ENCODE data around the gene DEPDC5.
"Not testable (repeated sequence)": the region's sequence is repeated elsewhere in the genome, so short reads cannot be mapped to it uniquely, and the experiment has no call there.

The DEPDC5 gene

DNA sequence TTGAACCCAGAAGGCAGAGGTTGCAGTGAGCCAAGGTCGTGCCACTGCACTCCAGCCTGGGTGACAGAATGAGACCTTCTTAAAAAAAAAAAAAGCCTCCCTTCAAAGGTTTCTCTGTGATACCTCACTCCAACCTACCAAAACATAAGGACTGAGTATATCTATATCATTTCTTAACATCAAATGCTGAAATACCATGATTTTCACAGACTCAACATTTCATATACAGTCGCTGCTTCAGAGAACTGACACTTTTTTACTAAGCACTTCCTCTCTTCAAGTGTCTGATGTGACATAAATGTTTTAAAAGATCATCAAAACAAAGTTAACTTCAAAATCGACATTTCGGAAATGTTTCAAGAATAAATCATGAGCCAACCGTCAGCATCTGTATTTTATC lies 15.9 kb upstream of the DEPDC5 start:
- in situ Hi-C loops (cut with MboI; ENCODE audit: low sequenced_read_pairs, unreplicated experiment): no loop called here
- TF ChIP-seq, protein P1, sequence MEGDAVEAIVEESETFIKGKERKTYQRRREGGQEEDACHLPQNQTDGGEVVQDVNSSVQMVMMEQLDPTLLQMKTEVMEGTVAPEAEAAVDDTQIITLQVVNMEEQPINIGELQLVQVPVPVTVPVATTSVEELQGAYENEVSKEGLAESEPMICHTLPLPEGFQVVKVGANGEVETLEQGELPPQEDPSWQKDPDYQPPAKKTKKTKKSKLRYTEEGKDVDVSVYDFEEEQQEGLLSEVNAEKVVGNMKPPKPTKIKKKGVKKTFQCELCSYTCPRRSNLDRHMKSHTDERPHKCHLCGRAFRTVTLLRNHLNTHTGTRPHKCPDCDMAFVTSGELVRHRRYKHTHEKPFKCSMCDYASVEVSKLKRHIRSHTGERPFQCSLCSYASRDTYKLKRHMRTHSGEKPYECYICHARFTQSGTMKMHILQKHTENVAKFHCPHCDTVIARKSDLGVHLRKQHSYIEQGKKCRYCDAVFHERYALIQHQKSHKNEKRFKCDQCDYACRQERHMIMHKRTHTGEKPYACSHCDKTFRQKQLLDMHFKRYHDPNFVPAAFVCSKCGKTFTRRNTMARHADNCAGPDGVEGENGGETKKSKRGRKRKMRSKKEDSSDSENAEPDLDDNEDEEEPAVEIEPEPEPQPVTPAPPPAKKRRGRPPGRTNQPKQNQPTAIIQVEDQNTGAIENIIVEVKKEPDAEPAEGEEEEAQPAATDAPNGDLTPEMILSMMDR (IDR thresholded peaks at IDR 0.05; ENCODE audit: borderline replicate concordance, control extremely low read depth, extremely low read depth, insufficient read depth, missing control alignments): no peak
- DNase-seq (ENCODE audit: low spot score): no peak

DNA sequence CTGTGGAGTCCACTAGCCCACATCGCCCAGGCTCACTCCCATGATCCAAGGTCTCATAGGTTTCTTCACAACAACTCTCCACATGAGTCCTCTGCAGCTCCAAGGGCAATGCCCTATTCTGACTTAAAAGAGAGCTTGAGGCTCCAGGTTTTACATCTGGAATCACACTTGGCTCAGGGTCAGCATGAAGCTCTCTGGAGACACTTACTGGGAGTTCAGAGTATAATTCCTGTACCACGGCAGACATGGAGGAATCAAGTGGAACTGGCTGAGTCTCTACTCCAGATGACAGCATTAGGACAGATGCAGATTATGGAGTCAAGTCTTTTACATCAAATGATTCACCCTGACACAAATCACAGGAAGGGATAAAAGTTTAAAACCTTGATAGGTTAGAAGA lies 15.3 kb upstream of the DEPDC5 start:
- TF ChIP-seq, protein P1 (IDR thresholded peaks at IDR 0.05; ENCODE audit: borderline replicate concordance, control extremely low read depth, extremely low read depth, insufficient read depth, missing control alignments): no peak
- no peak for DNase-seq (ENCODE audit: low spot score)
- in situ Hi-C loops (cut with MboI; ENCODE audit: low sequenced_read_pairs, unreplicated experiment): no loop called here

DNA sequence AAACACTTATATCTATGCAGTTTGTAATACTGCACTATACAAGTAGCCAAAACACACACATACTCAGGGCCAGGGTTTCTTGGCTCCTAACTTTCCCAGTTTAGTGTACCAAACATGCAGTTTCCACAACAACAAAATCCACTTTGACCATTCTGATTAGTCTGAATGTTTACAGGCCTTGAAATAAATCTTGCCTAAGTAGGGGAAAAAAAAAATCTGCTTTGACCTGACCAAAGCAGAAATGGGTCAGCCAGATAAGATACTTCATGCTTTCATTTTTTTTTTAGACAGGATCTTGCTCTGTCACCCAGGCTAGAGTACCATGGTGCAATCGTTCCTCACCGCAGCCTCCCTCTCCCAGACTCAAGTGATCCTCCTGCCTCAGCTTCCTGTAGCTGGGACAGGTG lies 14.0 kb upstream of the DEPDC5 start:
- DNase-seq (ENCODE audit: low spot score): no peak
- TF ChIP-seq, protein P1 (IDR thresholded peaks at IDR 0.05; ENCODE audit: borderline replicate concordance, control extremely low read depth, extremely low read depth, insufficient read depth, missing control alignments): no peak
- in situ Hi-C loops (cut with MboI; ENCODE audit: low sequenced_read_pairs, unreplicated experiment): no loop called here

DNA sequence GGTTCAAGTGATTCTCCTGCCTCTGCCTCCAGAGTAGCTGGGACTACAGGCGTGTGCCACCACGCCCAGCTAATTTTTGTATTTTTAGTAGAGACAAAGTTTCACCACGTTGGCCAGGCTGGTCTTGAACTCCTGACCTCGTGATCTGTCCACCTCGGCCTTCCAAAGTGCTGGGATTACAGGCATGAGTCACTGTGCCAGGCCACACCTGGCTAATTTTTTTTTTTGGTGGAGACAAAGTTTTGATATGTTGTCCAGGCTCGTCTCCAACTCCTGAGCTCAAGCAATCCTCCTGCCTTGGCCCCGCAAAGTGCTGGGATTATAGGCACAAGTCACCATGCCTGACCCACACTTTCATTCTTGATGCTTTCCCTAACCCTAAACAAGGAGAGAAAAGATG lies 13.5 kb upstream of the DEPDC5 start:
- DNase-seq (ENCODE audit: low spot score); in situ Hi-C loops (cut with MboI; ENCODE audit: low sequenced_read_pairs, unreplicated experiment): not testable (repeated sequence)

DNA sequence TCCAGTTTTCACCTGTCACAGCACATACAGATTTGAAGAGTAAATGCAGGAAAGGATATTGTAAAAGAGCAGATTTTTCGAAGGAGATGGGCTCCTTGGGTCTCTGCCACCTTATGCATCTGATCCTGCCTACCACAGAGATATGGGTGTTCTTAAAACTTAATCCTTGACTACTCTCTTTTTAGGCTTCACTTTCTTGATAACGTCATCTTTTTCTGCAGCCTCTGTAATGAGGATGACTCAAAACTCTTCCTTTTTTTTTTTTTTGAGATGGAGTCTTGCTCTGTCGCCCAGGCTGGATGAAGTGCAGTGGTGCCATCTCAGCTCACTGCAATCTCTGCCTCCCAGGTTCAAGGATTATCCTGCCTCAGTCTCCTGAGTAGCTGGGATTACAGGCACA lies 11.7 kb upstream of the DEPDC5 start:
- DNase-seq (ENCODE audit: low spot score): no peak
- in situ Hi-C loops (cut with MboI; ENCODE audit: low sequenced_read_pairs, unreplicated experiment): no loop called here
- TF ChIP-seq, protein P1 (IDR thresholded peaks at IDR 0.05; ENCODE audit: borderline replicate concordance, control extremely low read depth, extremely low read depth, insufficient read depth, missing control alignments): no peak

DNA sequence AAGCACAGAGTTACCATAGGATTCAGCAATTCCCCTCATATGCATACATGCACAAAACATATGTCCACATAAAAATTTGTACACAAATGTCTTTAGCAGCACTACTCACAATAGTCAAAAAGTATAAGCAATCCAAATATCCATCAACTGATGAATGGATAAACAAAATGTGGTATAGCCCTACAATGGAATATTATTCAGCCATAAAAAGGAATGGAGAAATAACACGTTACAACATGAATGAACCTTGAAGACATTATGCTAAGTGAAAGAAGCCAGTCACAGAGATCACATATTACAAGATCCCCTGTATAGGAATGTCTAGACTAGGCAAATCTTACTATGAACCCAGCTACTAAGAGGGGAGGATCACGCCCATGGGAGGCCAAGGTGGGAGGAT lies 11.1 kb upstream of the DEPDC5 start:
- TF ChIP-seq, protein P1 (IDR thresholded peaks at IDR 0.05; ENCODE audit: borderline replicate concordance, control extremely low read depth, extremely low read depth, insufficient read depth, missing control alignments): no peak
- no peak for DNase-seq (ENCODE audit: low spot score)
- in situ Hi-C loops (cut with MboI; ENCODE audit: low sequenced_read_pairs, unreplicated experiment): no loop called here

DNA sequence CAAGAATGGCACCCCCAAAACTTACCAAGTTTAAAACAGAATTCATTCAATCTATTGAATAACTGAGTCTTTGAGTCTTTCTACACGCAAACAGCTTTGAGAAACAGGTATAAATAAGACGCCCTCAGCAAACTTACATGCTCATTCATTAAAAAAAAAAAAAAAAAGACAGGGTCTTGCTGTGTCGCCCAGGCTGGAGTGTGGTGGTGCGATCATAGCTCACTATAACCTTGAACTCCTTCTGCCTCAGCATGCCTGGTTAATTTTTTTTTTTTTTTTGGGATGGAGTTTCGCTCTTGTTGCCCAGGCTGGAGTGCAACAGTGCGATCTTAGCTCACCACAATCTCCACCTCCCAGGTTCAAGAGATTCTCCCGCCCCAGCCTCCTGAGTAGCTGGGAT lies 9.9 kb upstream of the DEPDC5 start:
- no peak for DNase-seq (ENCODE audit: low spot score)
- TF ChIP-seq, protein P1 (IDR thresholded peaks at IDR 0.05; ENCODE audit: borderline replicate concordance, control extremely low read depth, extremely low read depth, insufficient read depth, missing control alignments): no peak
- in situ Hi-C loops (cut with MboI; ENCODE audit: low sequenced_read_pairs, unreplicated experiment): no loop called here

All from GM13976 (cell line).